Measurements from ENCODE around the gene IFT27.

The IFT27 gene

GRCh38 chr22:36796552-36797175 is 20.7 kb upstream of the IFT27 start:
- no peak for DNase-seq (ENCODE audit: low read depth)

GRCh38 chr22:36795633-36796032 is 19.7 kb upstream of the IFT27 start:
- peak; percentile 5 for DNase-seq (ENCODE audit: low read depth)

GRCh38 chr22:36790648-36791047 is 14.7 kb upstream of the IFT27 start:
- no peak for DNase-seq (ENCODE audit: low read depth)

- no peak for DNase-seq (ENCODE audit: low read depth)
Measured at GRCh38 chr22:36787204-36787988, 11.5 kb upstream of the IFT27 start.

GRCh38 chr22:36783743-36784142 is 7.8 kb upstream of the IFT27 start:
- DNase-seq (ENCODE audit: low read depth): no peak

GRCh38 chr22:36781656-36782627 is 6.0 kb upstream of the IFT27 start:
- DNase-seq (ENCODE audit: low read depth): peak; percentile 88

- no peak for DNase-seq (ENCODE audit: low read depth)
Measured at GRCh38 chr22:36778020-36778419, 2.1 kb upstream of the IFT27 start.

- no peak for DNase-seq (ENCODE audit: low read depth)
Measured at GRCh38 chr22:36776722-36777121, 803 bp upstream of the IFT27 start.

GRCh38 chr22:36775586-36775963 is 344 bp downstream of the IFT27 start:
- peak; percentile 16 for DNase-seq (ENCODE audit: low read depth)

GRCh38 chr22:36773935-36774334 is 2.0 kb downstream of the IFT27 start:
- DNase-seq (ENCODE audit: low read depth): peak; percentile 50

- no peak for DNase-seq (ENCODE audit: low read depth)
Measured at GRCh38 chr22:36772451-36772850, 3.5 kb downstream of the IFT27 start.

- no peak for DNase-seq (ENCODE audit: low read depth)
Measured at GRCh38 chr22:36771356-36772063, 4.4 kb downstream of the IFT27 start.

- no peak for DNase-seq (ENCODE audit: low read depth)
Measured at GRCh38 chr22:36770513-36771231, 5.2 kb downstream of the IFT27 start.

GRCh38 chr22:36769541-36770512 is 6.1 kb downstream of the IFT27 start:
- no peak for DNase-seq (ENCODE audit: low read depth)

GRCh38 chr22:36768616-36769015 is 7.3 kb downstream of the IFT27 start:
- no peak for DNase-seq (ENCODE audit: low read depth)

- DNase-seq (ENCODE audit: low read depth): no peak
Measured at GRCh38 chr22:36768141-36768540, 7.8 kb downstream of the IFT27 start.

GRCh38 chr22:36767035-36767775 is 8.7 kb downstream of the IFT27 start:
- no peak for DNase-seq (ENCODE audit: low read depth)

- DNase-seq (ENCODE audit: low read depth): peak; percentile 34
Measured at GRCh38 chr22:36765943-36766450, 9.9 kb downstream of the IFT27 start.

All from EH (cell line).